GM15510 (cell line): ENCODE measurements around the gene LRRK2.
A peak's percentile ranks its signal among the peaks of the same experiment; 100 is the strongest.

Experiments used
- POLR2A ChIP-seq: IDR thresholded peaks from 3 replicates; pipeline ENCODE4 v1.6.1; 2011; ENCODE audit warnings: borderline replicate concordance; ENCODE audit not compliant: insufficient read length; ENCODE audit errors: extremely low read depth

The LRRK2 gene

DNA sequence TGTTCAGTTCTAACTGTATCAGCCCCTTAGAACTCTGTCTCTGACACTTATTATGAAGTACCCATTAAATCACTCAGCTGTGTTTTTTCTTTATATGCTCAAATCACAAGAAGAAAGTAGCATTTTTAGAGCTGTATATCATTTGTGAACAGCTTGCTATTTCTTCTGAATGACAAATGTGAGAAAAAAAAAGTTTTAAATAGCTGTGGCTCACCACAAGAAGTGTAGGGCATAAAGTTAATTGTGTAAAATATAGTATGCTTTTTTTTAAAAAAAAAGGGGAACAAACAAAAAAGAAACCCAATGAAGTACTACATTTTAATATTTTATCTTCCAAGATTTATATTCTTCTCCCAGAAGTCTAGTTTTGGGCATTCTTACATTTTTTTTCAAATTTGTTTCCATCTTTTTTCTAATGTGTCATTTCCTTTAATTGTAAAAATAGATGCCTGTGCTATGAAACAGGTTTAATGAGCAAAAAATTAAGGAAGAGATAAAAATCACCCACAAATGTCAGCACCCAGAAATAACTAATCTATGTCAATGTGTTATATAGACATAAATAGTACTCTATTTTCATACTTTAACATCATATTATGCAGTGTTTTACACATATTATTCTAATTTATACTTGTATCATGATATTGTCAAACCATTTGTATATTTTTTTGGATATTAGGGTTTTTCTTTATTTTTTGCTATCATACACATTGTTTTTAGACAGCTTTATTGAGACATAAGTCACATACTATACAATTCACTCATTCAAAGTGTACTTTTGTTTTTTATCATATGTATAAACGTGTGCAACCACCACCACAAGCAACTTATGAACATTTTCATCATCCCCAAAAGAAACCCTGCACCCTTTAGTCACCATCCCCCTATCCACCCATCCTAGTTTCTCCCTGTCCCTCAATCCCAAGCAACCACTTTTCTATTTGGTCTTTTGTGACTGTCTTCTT lies 22.4 kb upstream of the LRRK2 start:
- TF ChIP-seq POLR2A: no peak

DNA sequence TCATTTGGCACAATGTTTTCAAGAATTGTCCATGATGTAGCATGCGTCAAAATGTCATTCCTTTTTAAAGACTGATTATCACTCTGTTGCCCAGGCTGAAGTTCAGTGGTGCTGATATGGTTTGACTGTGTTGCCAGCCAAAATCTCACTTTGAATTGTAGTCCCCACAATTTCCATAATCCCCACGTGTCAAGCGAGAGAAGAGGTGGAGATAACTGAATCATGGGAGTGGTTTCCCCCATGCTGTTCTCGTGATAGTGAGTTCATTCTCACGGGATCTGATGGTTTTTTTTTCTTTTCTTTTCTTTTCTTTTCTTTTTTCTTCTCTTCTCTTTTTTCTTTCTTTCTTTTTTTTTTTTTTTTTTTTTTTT lies 21.8 kb upstream of the LRRK2 start:
- no peak for TF ChIP-seq POLR2A

DNA sequence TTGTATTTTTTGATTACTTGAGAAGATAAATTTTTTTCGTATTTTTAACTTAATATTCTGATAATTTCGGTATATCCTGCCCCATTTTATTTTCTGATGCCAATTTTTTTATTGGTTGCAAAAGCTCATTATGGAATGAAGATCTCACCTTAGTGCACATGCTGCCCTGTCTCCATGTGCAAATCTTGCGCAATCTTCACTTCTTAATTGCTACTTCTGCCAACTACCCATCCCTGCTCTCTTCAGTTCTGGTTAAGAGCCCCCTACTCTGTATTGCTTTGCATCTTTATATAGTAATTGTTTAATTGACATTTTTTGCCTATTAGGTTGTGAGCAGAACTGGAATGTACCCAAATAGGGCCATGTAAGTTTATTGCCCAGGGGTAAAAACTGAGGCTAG lies 20.5 kb upstream of the LRRK2 start:
- no peak for TF ChIP-seq POLR2A

DNA sequence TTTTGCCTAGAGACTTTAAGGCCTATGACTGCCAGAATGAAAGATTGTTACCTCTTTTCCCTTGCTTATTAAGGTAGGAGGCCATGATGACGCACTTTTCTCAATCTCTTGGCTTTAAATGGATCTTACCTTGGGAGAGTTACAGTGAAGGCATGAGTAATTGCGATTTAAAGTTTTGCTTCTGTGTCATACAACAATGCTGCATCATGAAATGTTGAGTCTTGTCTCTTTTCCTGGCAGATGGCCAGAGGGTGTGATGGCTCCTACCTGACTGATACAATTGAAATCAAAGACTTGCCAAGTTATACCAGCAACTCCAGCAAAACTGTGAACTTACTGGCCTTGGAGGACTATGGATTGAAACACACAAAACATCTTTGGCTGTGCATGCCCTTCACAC lies 17.2 kb upstream of the LRRK2 start:
- no peak for TF ChIP-seq POLR2A

DNA sequence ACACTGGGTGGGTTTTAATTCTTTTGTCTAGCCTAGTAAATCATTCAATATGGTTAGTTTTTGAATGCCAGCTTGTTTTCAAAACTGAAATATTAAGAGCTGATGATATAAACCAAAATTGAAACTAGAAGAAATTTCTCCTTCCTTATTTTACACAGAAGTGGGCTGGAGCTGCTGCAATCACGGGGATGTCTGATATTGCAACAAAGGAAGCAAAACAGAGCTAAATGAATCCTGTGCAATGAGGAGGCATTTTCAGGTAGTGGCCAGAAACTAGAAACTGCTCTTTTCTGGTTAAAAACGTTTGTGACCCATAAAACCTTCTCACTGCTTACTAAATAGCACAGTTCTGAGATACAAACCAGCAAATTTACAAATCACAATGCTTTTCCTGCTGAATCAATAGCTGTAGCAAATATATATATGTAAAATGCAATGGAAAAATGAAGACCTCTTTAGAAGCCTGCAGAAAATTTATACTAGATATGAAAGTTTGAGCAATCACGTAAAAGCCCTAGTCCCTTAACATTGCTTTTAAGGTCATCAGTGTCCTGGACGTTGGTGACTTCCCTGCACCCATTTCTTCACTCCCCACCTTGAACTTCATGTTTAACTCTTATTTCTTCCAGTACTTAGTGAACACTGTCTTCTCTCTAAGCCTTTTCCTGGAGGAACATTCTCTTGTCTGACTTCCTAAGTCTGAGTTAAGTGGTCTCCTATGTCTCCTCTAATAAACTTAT lies 15.9 kb upstream of the LRRK2 start:
- no peak for TF ChIP-seq POLR2A

DNA sequence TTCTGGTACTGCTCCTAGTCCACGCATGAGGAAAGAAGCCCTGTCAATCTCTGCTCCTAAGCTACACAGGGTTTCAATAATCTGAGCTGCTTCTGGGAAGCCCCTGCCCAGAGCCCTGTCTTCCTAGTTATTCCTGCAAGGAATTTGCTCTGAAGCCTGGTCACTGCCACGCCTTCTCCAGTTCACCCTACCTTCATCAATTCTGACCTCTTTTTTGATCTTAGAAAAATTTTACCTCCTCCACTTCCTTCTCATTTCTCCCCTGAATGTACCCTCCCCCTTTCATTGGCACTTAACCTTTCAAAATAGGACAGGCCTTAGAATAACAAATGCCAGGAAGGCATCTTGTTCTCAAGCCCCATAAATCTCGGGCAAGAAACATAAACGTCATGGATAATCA lies 14.9 kb upstream of the LRRK2 start:
- TF ChIP-seq POLR2A: no peak

DNA sequence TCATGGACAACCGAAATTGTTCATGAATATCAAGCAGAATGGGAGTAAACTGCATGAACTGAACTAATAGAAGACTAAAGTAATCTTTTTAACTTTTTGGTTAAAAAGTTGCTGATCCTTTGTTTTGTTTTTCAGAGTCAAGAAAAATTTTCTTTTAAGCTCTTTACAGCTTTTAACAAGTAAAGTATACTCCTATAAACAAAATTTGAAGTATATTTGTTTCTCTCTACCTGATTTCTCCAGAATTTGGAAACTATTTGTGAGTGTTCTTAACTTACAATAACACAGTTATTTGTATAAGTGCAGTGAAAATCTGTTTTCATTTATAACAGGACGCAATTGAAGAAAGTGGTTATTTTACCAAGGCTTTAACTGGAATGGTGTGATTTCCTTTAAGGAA lies 12.2 kb upstream of the LRRK2 start:
- no peak for TF ChIP-seq POLR2A

DNA sequence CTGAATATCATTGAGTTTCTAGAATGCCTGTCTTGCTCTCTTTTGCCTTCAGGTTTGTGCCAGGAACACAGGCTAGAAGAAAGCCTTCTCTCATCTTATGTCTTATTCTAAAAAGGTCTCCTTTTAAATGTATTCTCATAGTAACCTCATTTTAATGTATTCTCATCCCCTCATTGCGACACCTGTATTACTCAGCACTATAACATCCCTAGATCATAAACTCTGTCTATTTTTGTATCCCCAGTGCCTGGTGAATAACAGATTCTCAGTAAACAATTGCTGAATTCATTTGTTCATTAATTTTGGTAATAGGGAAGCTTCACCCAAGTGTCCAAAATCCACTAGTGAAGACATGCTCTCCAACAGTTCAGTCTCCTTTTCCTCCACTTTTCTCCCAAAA lies 8.8 kb upstream of the LRRK2 start:
- TF ChIP-seq POLR2A: no peak

DNA sequence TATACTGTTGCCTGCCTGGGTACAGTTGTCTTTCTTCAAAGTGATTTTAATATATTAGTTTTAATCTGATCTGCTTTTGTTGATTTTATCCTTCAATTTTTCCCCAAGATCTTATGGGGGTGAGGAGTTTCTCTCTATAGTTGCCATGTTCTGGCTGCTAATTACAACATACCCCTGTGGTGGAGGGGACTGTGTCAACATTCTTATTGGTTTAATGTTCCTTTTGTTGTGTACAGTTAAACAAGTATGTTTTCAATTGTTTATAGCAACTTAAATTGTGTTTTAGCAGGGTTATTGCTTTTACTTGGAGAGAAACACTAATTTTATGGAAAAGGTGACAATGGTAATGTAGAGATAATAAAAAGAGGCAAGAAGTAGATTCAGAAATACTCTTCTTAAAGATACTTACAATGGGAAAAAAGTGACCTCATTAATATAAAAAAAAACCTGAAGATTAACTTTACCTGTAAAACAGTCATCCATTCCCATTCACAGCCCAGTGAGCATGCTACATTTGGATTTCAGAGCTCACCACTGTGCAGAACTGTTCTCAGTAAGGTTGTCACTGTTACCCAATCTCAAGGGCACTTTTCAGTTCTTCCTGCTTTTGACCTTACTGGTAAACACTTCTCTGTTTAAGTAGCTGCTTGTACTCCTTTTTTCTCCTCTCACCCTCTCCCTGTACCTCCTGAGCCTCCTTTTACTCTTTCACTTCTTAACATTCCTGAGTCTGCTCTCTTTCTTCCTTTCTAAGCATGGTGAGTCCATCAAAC lies 8.1 kb upstream of the LRRK2 start:
- TF ChIP-seq POLR2A: no peak

DNA sequence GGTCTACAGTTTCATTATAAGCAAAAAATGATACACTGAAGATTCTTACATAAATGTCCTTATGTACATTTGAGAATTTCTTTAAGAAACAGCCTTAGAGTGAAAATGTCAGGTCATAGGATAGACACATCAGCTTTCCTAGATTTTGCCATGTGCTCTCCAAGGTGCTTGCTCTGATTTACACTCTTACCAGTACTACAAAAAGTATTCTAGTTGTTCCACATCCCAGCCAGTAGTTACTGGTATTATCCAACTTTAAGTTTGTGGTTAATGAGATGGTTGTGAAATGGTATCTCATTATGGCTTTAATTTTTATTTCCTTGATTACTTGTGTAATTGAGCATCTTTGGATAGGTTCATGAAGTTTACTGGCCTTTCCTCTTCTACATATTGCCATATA lies 5.0 kb upstream of the LRRK2 start:
- no peak for TF ChIP-seq POLR2A

DNA sequence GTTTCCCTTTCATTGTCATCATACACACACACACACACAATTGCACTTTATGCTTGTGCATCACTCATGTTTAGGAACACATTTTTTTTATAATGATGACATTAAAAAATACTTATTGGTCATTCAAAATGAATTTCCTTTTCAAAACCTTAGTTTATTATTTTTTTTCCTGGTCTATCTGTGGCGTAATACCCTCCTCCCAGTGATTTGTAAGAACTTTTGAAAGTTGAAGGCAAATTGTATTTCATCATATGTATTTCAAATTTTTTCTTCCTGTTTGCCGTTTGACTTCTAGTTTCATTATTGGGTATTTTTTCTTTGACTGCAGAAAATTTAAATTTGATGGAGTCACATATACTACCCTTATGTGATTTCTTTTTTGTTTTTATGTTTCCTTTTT lies 2.5 kb upstream of the LRRK2 start:
- TF ChIP-seq POLR2A: no peak

DNA sequence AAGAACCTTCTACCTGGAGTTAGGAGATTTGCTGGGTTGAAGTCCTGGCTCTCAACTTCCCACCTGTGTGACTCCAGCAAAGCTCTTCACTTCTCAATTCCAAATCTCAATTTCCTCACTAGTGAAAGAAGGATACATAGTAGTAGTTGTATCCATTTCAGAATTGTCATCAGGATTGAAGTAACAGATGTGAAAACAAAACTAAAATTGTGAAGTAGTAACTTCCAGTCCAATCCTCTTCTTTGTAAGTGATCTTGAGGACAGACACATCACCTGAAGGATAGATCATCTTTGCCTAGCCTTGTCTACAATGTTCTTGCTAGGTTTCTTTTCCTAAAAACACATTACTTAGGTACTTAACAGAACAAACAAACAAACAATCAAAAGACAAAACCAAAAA lies 1.2 kb upstream of the LRRK2 start:
- no peak for TF ChIP-seq POLR2A

DNA sequence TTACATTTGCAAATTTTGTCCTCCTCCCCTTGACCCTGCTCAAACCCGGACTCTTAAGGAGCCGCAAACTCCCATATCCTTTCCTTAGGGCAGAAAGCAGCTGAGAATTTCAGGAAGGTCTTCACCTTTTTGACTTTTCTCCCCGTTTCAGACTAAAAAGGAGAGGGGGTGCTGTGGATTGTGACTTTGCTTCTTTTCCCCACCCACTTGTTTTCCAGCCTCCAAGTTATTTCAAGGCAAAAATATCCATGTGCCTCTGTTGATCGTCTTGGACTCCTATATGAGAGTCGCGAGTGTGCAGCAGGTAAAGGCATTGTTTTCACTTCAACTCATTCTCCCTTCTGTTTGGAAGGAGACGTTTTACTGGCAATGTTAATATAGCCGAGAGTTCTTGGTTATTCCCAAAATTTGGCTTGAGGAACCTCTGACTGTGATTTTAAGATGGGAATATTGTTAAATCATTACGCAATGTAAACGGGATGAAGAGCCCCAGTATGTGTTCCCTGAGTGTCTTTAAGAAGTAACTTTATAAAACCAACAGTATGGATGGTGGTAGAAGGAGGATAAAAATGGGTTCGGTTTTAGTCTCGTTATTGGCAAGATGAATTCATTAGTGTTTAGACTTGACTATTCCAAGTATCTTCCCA lies 663 bp downstream of the LRRK2 start:
- TF ChIP-seq POLR2A: peak; percentile 3

DNA sequence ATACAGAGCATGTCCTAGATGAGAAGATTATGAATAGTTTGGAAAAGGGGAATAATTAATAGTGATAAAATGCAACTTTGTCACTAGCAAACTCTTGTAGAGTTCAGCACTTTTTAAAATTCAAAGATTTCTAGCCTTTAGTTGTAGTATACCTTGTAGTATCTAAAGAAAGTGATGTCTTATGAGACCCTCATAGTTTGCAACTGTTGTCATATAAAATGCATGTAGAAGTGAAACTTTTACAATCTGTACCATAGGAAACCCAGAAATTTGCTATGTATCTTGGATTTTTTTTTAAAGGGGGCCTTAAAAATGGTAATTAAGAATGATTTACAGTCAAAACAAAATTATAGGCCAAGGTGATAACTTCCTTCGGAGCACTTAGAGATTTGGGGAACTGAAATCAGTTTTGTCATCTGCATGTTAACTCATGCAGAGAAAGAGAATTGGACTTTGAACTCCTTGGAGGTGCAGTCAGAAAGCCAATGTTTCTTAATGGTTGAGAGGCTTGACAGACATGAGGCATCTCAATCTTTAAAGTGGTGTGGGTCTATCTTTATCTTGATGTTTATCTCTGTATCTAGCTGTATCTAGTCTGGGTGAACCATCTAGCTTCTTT lies 1.3 kb downstream of the LRRK2 start:
- TF ChIP-seq POLR2A: no peak
